B cell (primary cell): ENCODE measurements around the gene CD99L2. TPM values are rescaled to one million over a fixed set of nuclear protein-coding genes. Genes with fewer than 3 reads are reported as not detected.

Source experiments
- ATAC-seq: fragments of 200-7000 bp; cut with Tn5 transposase; one replicate; pipeline ENCODE4 v1.10.0; 2021; ENCODE audit warnings: low read depth, mild to moderate bottlenecking, moderate number of reproducible peaks, moderate library complexity
- CTCF ChIA-PET: fragments of 350-600 bp; sonication (Branson Sonifier 250); formaldehyde crosslinking; loops from one replicate; lab custom pipeline; 2021; ENCODE audit warnings: antibody characterized with exemption, inconsistent platforms; lab: Charles Lee
- POLR2A ChIA-PET: fragments of 350-600 bp; sonication (Branson Sonifier 250); formaldehyde crosslinking; loops from one replicate; lab custom pipeline; 2021; ENCODE audit warnings: antibody characterized with exemption; lab: Charles Lee
- DNase-seq: peaks from one replicate; pipeline ENCODE4 v3.0.0; 2013
- H2AFZ ChIP-seq: 2 replicates; pipeline ENCODE4 v1.6.1; 2012; ENCODE audit warnings: mild to moderate bottlenecking, low read depth, low read length; ENCODE audit not compliant: insufficient read depth, poor library complexity, severe bottlenecking
- H3K27ac ChIP-seq, 2 donors: 1 replicate in 1 of 2; 2 replicates in 1 of 2; pipeline ENCODE4 v1.5.1; 2012 to 2013; ENCODE audit warnings: low read length in 2 of 2, mild to moderate bottlenecking in 2 of 2, moderate library complexity in 1 of 2
- H3K27me3 ChIP-seq, 4 experiments: fragments of 200-600 bp in 1 of 4; sonication (generic) in 1 of 4; replicated peaks in 1 of 4; 1 replicate in 2 of 4; 2 replicates in 2 of 4; pipeline versions ENCODE4 v1.6.1 to v1.7.0; 2013 to 2016; ENCODE audit warnings: low read length in 3 of 4, mild to moderate bottlenecking in 2 of 4, mixed read lengths in 1 of 4, moderate library complexity in 1 of 4; ENCODE audit not compliant: insufficient read depth in 4 of 4, control insufficient read depth in 3 of 4; ENCODE audit errors: control extremely low read depth in 1 of 4
- H3K36me3 ChIP-seq, 2 experiments: replicated peaks in 1 of 2; 1 replicate in 1 of 2; 2 replicates in 1 of 2; pipeline versions ENCODE4 v1.6.1 to v1.7.1; 2013; ENCODE audit warnings: low read length in 1 of 2; ENCODE audit not compliant: insufficient read depth in 2 of 2, control insufficient read depth in 1 of 2; ENCODE audit errors: control extremely low read depth in 1 of 2, extremely low read depth in 1 of 2
- H3K4me1 ChIP-seq, 2 donors: fragments of 200-600 bp in 1 of 2; sonication (generic) in 1 of 2; 1 replicate in 1 of 2; 2 replicates in 1 of 2; pipeline versions ENCODE4 v1.5.1 to v1.6.1; 2013 to 2017; ENCODE audit warnings: low read length in 2 of 2; ENCODE audit not compliant: control insufficient read depth in 2 of 2, insufficient read depth in 2 of 2
- H3K4me2 ChIP-seq: replicated peaks from 2 replicates; pipeline ENCODE3; 2012; ENCODE audit warnings: mild to moderate bottlenecking, low read depth, low read length; ENCODE audit not compliant: poor library complexity, severe bottlenecking
- H3K4me3 ChIP-seq, 5 experiments: fragments of 200-600 bp in 1 of 5; sonication (generic) in 1 of 5; 1 replicate in 3 of 5; 2 replicates in 2 of 5; pipeline versions ENCODE4 v1.5.1 to v1.7.0; 2011 to 2016; ENCODE audit warnings: low read length in 4 of 5, mild to moderate bottlenecking in 4 of 5, low read depth in 2 of 5, control low read depth in 1 of 5, moderate library complexity in 1 of 5; ENCODE audit not compliant: insufficient read depth in 1 of 5; ENCODE audit errors: control extremely low read depth in 1 of 5, extremely low read depth in 1 of 5
- H3K79me2 ChIP-seq: fragments of 200-600 bp; sonication (generic); one replicate; pipeline ENCODE4 v1.6.0; 2016; ENCODE audit warnings: low read length; ENCODE audit not compliant: control insufficient read depth, insufficient read depth
- H3K9ac ChIP-seq: fragments of 200-600 bp; sonication (generic); 2 replicates; pipeline ENCODE4 v1.6.1; 2017; ENCODE audit warnings: mild to moderate bottlenecking, low read length, moderate library complexity
- H3K9me3 ChIP-seq, 3 donors: one replicate each; pipeline versions ENCODE4 v1.6.1 to v1.7.1; 2013; ENCODE audit warnings: low read length in 2 of 3; ENCODE audit not compliant: control insufficient read depth in 2 of 3, insufficient read depth in 1 of 3; ENCODE audit errors: control extremely low read depth in 1 of 3
- H4K20me1 ChIP-seq: 2 replicates; pipeline ENCODE4 v1.6.0; 2012; ENCODE audit warnings: mild to moderate bottlenecking, low read length; ENCODE audit not compliant: insufficient read depth, control insufficient read depth, poor library complexity, severe bottlenecking
- H3K27ac Mint-ChIP-seq: one replicate; pipeline ENCODE4 v1.8.0; 2021; ENCODE audit warnings: mixed read lengths
- H3K27me3 Mint-ChIP-seq: one replicate; pipeline ENCODE4 v1.8.0; 2021; ENCODE audit warnings: mixed read lengths
- H3K4me1 Mint-ChIP-seq: one replicate; pipeline ENCODE4 v1.8.0; 2021; ENCODE audit warnings: mixed read lengths
- H3K4me3 Mint-ChIP-seq: one replicate; pipeline ENCODE4 v1.8.0; 2021; ENCODE audit warnings: mixed read lengths
- H3K9me3 Mint-ChIP-seq: one replicate; pipeline ENCODE4 v1.8.0; 2022; ENCODE audit warnings: mixed read lengths; ENCODE audit not compliant: insufficient read depth
- EZH2 ChIP-seq: IDR thresholded peaks from 2 replicates; pipeline ENCODE4 v1.6.1; 2012; ENCODE audit warnings: borderline replicate concordance, low read depth, mild to moderate bottlenecking, moderate library complexity, low read length; ENCODE audit not compliant: insufficient read depth, poor library complexity, severe bottlenecking
- WGBS: methylation state at CpG from one replicate; pipeline ENCODE4 v1.1.5; 2013; ENCODE audit warnings: missing lambda C conversion rate; ENCODE audit not compliant: insufficient coverage; 5-methylcytosine and 5-hydroxymethylcytosine counted together
- intact Hi-C: fragments of 100-400 bp; cut with micrococcal nuclease; formaldehyde crosslinking; loops from one replicate; pipeline ENCODE4 v1.10.0; 2022
- polyA plus RNA-seq: library from polyadenylated mRNA; depleted of rRNA; stranded (reverse); fragments of >200 nt; gene quantifications from 2 replicates; pipeline ENCODE4 v1.2.3, GENCODE V29; 2012
- total RNA-seq, 2 donors: library from RNA; stranded (reverse); fragments of 120-200 nt in 1 of 2; gene quantifications; 1 replicate in 1 of 2; 2 replicates in 1 of 2; pipeline versions ENCODE4 v1.2.3 to v1.2.4, GENCODE V29; 2013 to 2022
- TF ChIP-seq, protein P1 (sequence below): fragments of 200-600 bp; IDR thresholded peaks from one replicate; pipeline ENCODE4 v1.8.0; 2022; ENCODE audit warnings: antibody characterized with exemption, mild to moderate bottlenecking

Gene CD99L2
- total and polyA plus RNA-seq, 2 donors (not counting 1 experiment from before 2014, with no cell fraction given), result 8.7 to 17.8 TPM

DNA sequence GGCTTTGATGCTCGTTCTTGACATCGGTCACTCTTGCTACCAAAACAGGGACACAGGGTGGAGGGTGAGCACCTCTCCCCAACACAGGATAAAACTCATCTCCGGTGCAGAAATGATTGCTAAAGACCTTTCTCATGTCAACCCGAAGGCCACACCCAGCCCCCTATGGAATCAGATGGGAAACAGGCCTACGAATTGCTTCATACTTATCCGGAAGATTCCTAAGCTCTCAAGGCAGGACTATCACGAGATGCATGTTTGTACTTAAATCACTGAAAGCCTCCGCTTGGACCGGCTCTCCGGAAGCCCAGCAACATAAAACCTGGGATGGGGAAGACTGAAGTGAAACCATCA is 130.4 kb downstream of the CD99L2 start:
- ChIA-PET CTCF (interaction anchor here (1.1 kb wide), 1 partner anchor 55 kb away, joined by 4 read pairs; no protein-coding TSS in a partner anchor), POLR2A (no interaction called here)
- Histone ChIP-seq H3K4me3 (no peak overlapping the region), H3K27ac (no peak overlapping the region), H3K36me3 (peaks cover 0 to 1% of the 10 kb centered on the region in 2 experiments), H3K27me3 (no peaks in the 10 kb centered on the region), H3K79me2 (no peaks in the 10 kb centered on the region), H3K9ac (no peak overlapping the region), H3K4me2 (no peak overlapping the region), H4K20me1 (no peaks in the 10 kb centered on the region), H3K4me1 (no peaks in the 10 kb centered on the region), H3K9me3 (no peaks in the 10 kb centered on the region), H2AFZ (no peak overlapping the region)
- DNase-seq, result no peak
- no peak overlapping the region for H3K4me3 Mint-ChIP-seq
- TF ChIP-seq, protein P1, sequence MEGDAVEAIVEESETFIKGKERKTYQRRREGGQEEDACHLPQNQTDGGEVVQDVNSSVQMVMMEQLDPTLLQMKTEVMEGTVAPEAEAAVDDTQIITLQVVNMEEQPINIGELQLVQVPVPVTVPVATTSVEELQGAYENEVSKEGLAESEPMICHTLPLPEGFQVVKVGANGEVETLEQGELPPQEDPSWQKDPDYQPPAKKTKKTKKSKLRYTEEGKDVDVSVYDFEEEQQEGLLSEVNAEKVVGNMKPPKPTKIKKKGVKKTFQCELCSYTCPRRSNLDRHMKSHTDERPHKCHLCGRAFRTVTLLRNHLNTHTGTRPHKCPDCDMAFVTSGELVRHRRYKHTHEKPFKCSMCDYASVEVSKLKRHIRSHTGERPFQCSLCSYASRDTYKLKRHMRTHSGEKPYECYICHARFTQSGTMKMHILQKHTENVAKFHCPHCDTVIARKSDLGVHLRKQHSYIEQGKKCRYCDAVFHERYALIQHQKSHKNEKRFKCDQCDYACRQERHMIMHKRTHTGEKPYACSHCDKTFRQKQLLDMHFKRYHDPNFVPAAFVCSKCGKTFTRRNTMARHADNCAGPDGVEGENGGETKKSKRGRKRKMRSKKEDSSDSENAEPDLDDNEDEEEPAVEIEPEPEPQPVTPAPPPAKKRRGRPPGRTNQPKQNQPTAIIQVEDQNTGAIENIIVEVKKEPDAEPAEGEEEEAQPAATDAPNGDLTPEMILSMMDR, result no peak
- TF ChIP-seq EZH2, result no peak
- WGBS, result 100% methylated on average over 2 of the region's 10 CpGs
- H3K9me3 Mint-ChIP-seq, result no peaks in the 10 kb centered on the region
- no peaks in the 10 kb centered on the region for H3K4me1 Mint-ChIP-seq
- H3K27me3 Mint-ChIP-seq, result no peaks in the 10 kb centered on the region
- intact Hi-C loops, result no loop called here
- H3K27ac Mint-ChIP-seq, result no peak overlapping the region
- ATAC-seq, result no peak

DNA sequence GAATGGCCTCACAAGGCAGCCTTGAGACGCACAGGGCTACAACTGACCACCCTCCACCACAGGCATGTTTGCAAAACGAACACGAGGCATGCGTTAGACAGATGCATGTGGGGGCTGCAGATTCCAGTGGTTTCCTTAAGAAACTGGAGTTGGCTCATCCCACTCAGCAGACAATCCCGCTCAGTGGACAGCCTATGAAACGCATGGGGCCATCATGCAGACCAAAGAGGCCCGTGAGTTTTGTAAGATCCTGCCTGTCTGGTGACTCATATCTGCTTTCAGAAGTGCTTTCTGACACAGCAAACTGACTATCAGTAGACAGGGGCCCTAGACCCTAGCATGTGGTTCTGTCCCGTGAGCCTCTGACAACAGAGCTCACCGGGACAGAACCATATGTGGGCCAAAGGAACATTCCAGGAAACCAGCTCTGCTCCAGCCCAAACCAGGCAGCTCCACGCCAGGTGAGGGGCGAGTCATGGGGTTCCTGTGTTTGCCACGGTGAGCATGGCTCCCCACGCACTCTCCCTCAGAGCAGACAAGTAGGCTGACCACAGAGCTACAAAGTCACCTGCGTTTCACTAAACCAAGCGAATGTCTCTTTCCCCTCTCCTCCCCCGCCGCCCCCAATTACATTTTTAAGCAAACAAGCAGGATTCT is 130.9 kb downstream of the CD99L2 start:
- WGBS, result 81% methylated on average over 9 of the region's 17 CpGs
- DNase-seq (no peak), ATAC-seq (no peak)
- no peaks in the 10 kb centered on the region for H3K9me3 Mint-ChIP-seq
- Histone ChIP-seq H3K4me1 (no peaks in the 10 kb centered on the region), H3K4me2 (no peak overlapping the region), H3K9ac (no peak overlapping the region), H4K20me1 (no peaks in the 10 kb centered on the region), H3K9me3 (no peaks in the 10 kb centered on the region), H2AFZ (no peak overlapping the region), H3K36me3 (peaks cover 0 to 6% of the 10 kb centered on the region in 2 experiments), H3K27ac (no peak overlapping the region), H3K27me3 (no peaks in the 10 kb centered on the region), H3K79me2 (no peaks in the 10 kb centered on the region), H3K4me3 (no peak overlapping the region)
- no peaks in the 10 kb centered on the region for H3K27me3 Mint-ChIP-seq
- no peaks in the 10 kb centered on the region for H3K4me1 Mint-ChIP-seq
- ChIA-PET POLR2A (no interaction called here), CTCF (interaction anchor here (1.1 kb wide), 1 partner anchor 55 kb away, joined by 4 read pairs; no protein-coding TSS in a partner anchor)
- TF ChIP-seq EZH2, result no peak
- TF ChIP-seq, protein P1, result no peak
- no peak overlapping the region for H3K4me3 Mint-ChIP-seq
- no peak overlapping the region for H3K27ac Mint-ChIP-seq
- intact Hi-C loops, result no loop called here
